ENCODE measurements around the gene TTC13.

The TTC13 gene

DNA sequence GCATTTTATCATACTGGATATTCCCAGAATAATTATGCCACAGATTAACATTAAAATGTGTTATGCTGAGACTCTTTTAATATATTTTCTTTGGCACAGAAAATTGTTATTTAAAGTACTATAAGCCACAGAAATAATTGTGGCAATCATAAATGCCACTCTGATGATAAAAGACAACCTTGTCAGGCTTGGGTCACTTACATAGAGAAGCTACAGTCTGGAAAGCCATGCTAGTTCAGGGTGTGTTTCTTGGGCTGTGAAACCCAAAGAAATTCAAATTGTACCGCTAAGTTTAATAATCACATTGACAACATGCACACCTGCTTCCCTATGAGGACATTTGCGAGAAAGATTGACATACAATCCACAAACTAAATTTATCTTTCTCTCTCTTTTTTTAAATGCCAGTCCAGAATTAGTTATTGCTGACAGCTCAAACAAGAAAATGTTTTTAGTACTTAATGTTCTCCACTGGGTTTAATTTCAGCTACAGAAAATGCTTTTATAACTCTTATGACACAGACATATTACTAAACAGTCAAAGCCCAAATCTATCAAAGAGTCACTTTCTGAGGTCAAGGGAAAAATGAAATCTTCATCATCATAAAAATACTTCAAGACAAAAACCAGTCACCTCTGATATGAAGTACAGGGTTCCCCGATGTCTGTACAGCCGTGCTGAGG is 38.7 kb downstream of the TTC13 start:
- Histone ChIP-seq H3K4me2 (ENCODE audit: low read length) (no peak overlapping the region), H3K27me3 (ENCODE audit: control insufficient read depth, insufficient read depth, low read length) (no peaks in the 10 kb centered on the region), H3K36me3 (ENCODE audit: insufficient read depth, low read length) (no peaks in the 10 kb centered on the region), H3K9me3 (replicated peaks; ENCODE audit: low read length) (no peaks in the 10 kb centered on the region), H3K4me1 (ENCODE audit: control insufficient read depth, insufficient read depth, low read length) (peaks cover 15% of the 10 kb centered on the region), H3K9ac (ENCODE audit: low read depth, low read length) (no peak overlapping the region), H3K4me3 (ENCODE audit: low read length) (no peak overlapping the region)

GRCh38 chr1:230938924-230939368 is 39.7 kb downstream of the TTC13 start:
- no peaks in the 10 kb centered on the region for H3K27me3 ChIP-seq (ENCODE audit: control insufficient read depth, insufficient read depth, low read length)

DNA sequence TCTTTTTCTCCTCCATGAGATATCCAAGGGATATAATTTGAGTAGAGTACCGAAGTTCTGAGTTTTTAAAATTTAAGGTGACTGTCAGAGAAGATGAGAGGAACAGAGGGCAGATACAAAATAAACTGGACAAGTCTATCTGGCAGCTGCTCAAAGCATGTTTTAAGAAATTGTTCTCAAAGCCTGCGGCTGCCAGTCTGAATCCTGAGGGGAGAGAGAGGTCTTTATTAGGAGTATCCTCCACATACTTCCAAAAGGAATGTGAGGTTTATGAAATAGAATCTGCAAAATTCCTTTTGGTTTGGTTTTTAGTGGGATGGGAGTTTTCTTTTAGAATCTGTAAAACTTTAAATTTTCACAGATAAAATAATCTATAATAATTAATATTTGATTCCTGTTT is 41.3 kb downstream of the TTC13 start:
- Histone ChIP-seq H3K4me3 (ENCODE audit: low read length) (no peak overlapping the region), H3K9ac (ENCODE audit: low read depth, low read length) (no peak overlapping the region), H3K9me3 (replicated peaks; ENCODE audit: low read length) (no peaks in the 10 kb centered on the region), H3K4me2 (ENCODE audit: low read length) (no peak overlapping the region), H3K36me3 (ENCODE audit: insufficient read depth, low read length) (no peaks in the 10 kb centered on the region), H3K4me1 (ENCODE audit: control insufficient read depth, insufficient read depth, low read length) (peaks cover 15% of the 10 kb centered on the region), H3K27me3 (ENCODE audit: control insufficient read depth, insufficient read depth, low read length) (no peaks in the 10 kb centered on the region)

More at GRCh38 chr1:230938924-230939368, 39.7 kb downstream of the TTC13 start:
- no peak overlapping the region for H3K4me3 ChIP-seq (ENCODE audit: low read length)
- H3K9me3 ChIP-seq (replicated peaks; ENCODE audit: low read length), result no peaks in the 10 kb centered on the region
- H3K4me2 ChIP-seq (ENCODE audit: low read length), result no peak overlapping the region
- no peak overlapping the region for H3K9ac ChIP-seq (ENCODE audit: low read depth, low read length)
- H3K4me1 ChIP-seq (ENCODE audit: control insufficient read depth, insufficient read depth, low read length), result peaks cover 15% of the 10 kb centered on the region
- H3K36me3 ChIP-seq (ENCODE audit: insufficient read depth, low read length), result no peaks in the 10 kb centered on the region

DNA sequence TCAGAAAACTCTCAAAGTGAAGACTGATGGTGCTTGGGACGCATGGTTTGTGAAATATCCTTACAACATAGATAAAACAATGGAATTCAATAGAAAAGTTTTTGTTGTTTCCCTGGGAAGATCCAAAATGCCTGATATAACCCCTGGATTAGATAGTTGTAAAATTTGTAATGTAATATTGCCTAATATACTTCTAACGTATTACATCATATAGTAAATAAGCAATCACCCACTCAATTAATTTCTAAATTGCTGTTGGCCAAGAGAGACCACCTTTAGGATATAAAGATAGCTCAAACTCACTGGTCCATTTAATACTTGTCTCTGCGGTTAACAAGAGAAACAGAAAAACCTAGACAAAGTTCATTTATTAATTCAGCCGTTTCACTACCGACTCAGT is 42.2 kb downstream of the TTC13 start:
- no peaks in the 10 kb centered on the region for H3K27me3 ChIP-seq (ENCODE audit: control insufficient read depth, insufficient read depth, low read length)
- no peak overlapping the region for H3K4me2 ChIP-seq (ENCODE audit: low read length)
- H3K4me1 ChIP-seq (ENCODE audit: control insufficient read depth, insufficient read depth, low read length), result peaks cover 15% of the 10 kb centered on the region
- no peak overlapping the region for H3K9ac ChIP-seq (ENCODE audit: low read depth, low read length)
- H3K36me3 ChIP-seq (ENCODE audit: insufficient read depth, low read length), result no peaks in the 10 kb centered on the region
- H3K9me3 ChIP-seq (replicated peaks; ENCODE audit: low read length), result no peaks in the 10 kb centered on the region
- H3K4me3 ChIP-seq (ENCODE audit: low read length), result no peak overlapping the region

- H3K36me3 ChIP-seq (ENCODE audit: insufficient read depth, low read length), result no peaks in the 10 kb centered on the region
- no peak overlapping the region for H3K4me3 ChIP-seq (ENCODE audit: low read length)
- peaks cover 11% of the 10 kb centered on the region for H3K4me1 ChIP-seq (ENCODE audit: control insufficient read depth, insufficient read depth, low read length)
- H3K9me3 ChIP-seq (replicated peaks; ENCODE audit: low read length), result no peaks in the 10 kb centered on the region
- no peak overlapping the region for H3K4me2 ChIP-seq (ENCODE audit: low read length)
- no peaks in the 10 kb centered on the region for H3K27me3 ChIP-seq (ENCODE audit: control insufficient read depth, insufficient read depth, low read length)
- H3K9ac ChIP-seq (ENCODE audit: low read depth, low read length), result no peak overlapping the region
These were observed 42.8 kb downstream of the TTC13 start for GRCh38 chr1:230935852-230936251.

- no peaks in the 10 kb centered on the region for H3K9me3 ChIP-seq (replicated peaks; ENCODE audit: low read length)
- no peaks in the 10 kb centered on the region for H3K27me3 ChIP-seq (ENCODE audit: control insufficient read depth, insufficient read depth, low read length)
- no peaks in the 10 kb centered on the region for H3K36me3 ChIP-seq (ENCODE audit: insufficient read depth, low read length)
- no peaks in the 10 kb centered on the region for H3K4me1 ChIP-seq (ENCODE audit: control insufficient read depth, insufficient read depth, low read length)
- H3K4me3 ChIP-seq (ENCODE audit: low read length), result no peak overlapping the region
- no peak overlapping the region for H3K9ac ChIP-seq (ENCODE audit: low read depth, low read length)
- H3K4me2 ChIP-seq (ENCODE audit: low read length), result no peak overlapping the region
These were observed 47.7 kb downstream of the TTC13 start for GRCh38 chr1:230930986-230931385.

GRCh38 chr1:230926182-230926581 is 52.5 kb downstream of the TTC13 start:
- Histone ChIP-seq H3K9me3 (replicated peaks; ENCODE audit: low read length) (no peaks in the 10 kb centered on the region), H3K9ac (ENCODE audit: low read depth, low read length) (no peak overlapping the region), H3K36me3 (ENCODE audit: insufficient read depth, low read length) (peaks cover 8% of the 10 kb centered on the region), H3K4me1 (ENCODE audit: control insufficient read depth, insufficient read depth, low read length) (no peaks in the 10 kb centered on the region), H3K4me2 (ENCODE audit: low read length) (no peak overlapping the region), H3K27me3 (ENCODE audit: control insufficient read depth, insufficient read depth, low read length) (no peaks in the 10 kb centered on the region), H3K4me3 (ENCODE audit: low read length) (no peak overlapping the region)

- Histone ChIP-seq H3K4me3 (ENCODE audit: low read length) (no peak overlapping the region), H3K4me1 (ENCODE audit: control insufficient read depth, insufficient read depth, low read length) (no peaks in the 10 kb centered on the region), H3K36me3 (ENCODE audit: insufficient read depth, low read length) (peaks cover 8% of the 10 kb centered on the region), H3K4me2 (ENCODE audit: low read length) (no peak overlapping the region), H3K9me3 (replicated peaks; ENCODE audit: low read length) (no peaks in the 10 kb centered on the region), H3K27me3 (ENCODE audit: control insufficient read depth, insufficient read depth, low read length) (no peaks in the 10 kb centered on the region), H3K9ac (ENCODE audit: low read depth, low read length) (no peak overlapping the region)
These were observed 53.1 kb downstream of the TTC13 start for GRCh38 chr1:230925608-230926007.

GRCh38 chr1:230923176-230923575 is 55.5 kb downstream of the TTC13 start:
- Histone ChIP-seq H3K9ac (ENCODE audit: low read depth, low read length) (no peak overlapping the region), H3K4me3 (ENCODE audit: low read length) (no peak overlapping the region), H3K9me3 (replicated peaks; ENCODE audit: low read length) (no peaks in the 10 kb centered on the region), H3K4me1 (ENCODE audit: control insufficient read depth, insufficient read depth, low read length) (no peaks in the 10 kb centered on the region), H3K36me3 (ENCODE audit: insufficient read depth, low read length) (peaks cover 8% of the 10 kb centered on the region), H3K4me2 (ENCODE audit: low read length) (no peak overlapping the region), H3K27me3 (ENCODE audit: control insufficient read depth, insufficient read depth, low read length) (no peaks in the 10 kb centered on the region)

DNA sequence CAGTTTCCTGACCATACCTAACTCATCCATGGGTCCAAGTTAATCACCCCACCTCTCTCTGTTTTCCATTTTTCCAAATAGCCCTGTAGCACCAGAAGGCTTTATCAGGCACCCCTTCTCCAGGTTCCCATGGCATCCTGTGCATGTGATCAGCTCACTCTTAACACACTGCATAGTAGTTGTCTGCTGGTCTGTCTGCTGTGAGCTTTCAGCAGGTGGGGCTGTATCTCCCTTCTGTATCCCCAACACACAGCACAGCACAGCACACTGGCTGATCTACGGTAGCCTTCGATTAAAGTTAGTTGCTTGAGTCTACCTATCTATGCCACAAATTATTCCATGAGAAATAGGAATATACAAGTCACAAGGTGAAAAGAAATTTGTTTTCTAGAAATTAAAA is 56.0 kb downstream of the TTC13 start:
- H3K4me2 ChIP-seq (ENCODE audit: low read length), result no peak overlapping the region
- no peak overlapping the region for H3K9ac ChIP-seq (ENCODE audit: low read depth, low read length)
- peaks cover 8% of the 10 kb centered on the region for H3K36me3 ChIP-seq (ENCODE audit: insufficient read depth, low read length)
- no peaks in the 10 kb centered on the region for H3K4me1 ChIP-seq (ENCODE audit: control insufficient read depth, insufficient read depth, low read length)
- no peak overlapping the region for H3K4me3 ChIP-seq (ENCODE audit: low read length)
- no peaks in the 10 kb centered on the region for H3K9me3 ChIP-seq (replicated peaks; ENCODE audit: low read length)
- H3K27me3 ChIP-seq (ENCODE audit: control insufficient read depth, insufficient read depth, low read length), result no peaks in the 10 kb centered on the region

- Histone ChIP-seq H3K9ac (ENCODE audit: low read depth, low read length) (no peak overlapping the region), H3K4me1 (ENCODE audit: control insufficient read depth, insufficient read depth, low read length) (no peaks in the 10 kb centered on the region), H3K36me3 (ENCODE audit: insufficient read depth, low read length) (peaks cover 8% of the 10 kb centered on the region), H3K4me2 (ENCODE audit: low read length) (no peak overlapping the region), H3K9me3 (replicated peaks; ENCODE audit: low read length) (no peaks in the 10 kb centered on the region), H3K27me3 (ENCODE audit: control insufficient read depth, insufficient read depth, low read length) (no peaks in the 10 kb centered on the region), H3K4me3 (ENCODE audit: low read length) (no peak overlapping the region)
These were observed 59.5 kb downstream of the TTC13 start for GRCh38 chr1:230919207-230919606.
